ENCODE data around the gene SLC11A2. TPM values are rescaled to one million over a fixed set of nuclear protein-coding genes. Genes with fewer than 3 reads are reported as not detected.

SLC11A2 gene
- total and polyA plus RNA-seq, 2 of the 13 experiments (the other 11 are each of a cell fraction or from before 2014, with no cell fraction given): 71.7 to 77.0 TPM

DNA sequence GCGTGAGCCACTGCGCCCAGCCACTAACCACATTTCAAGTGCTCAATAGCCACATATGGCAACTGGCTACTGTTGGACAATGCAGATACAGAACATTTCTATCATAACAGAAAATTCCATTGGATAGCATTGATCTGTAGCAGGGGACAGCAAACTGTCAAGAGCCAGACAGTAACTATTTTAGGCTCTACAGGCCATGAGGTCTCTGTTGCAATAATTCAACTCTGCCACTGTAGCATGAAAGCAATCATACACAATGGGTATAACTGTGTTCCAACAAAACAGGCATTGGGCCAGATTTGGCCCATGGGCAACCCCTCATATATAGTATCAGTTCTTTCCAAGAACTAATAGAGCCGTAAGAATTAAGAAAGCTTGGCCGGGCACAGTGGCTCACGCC lies 49.2 kb upstream of the SLC11A2 start:
- H3K36me3 ChIP-seq (replicated peaks in 1 of 2; ENCODE audit: control insufficient read depth in 1 of 2, insufficient read depth in 2 of 2, low read length in 2 of 2): peaks cover 5 to 13% of the 10 kb centered on the region in 2 experiments; a peak in 4 of 5 replicates
- no peak for FAIRE-seq
- H3K27me3 ChIP-seq (ENCODE audit: control insufficient read depth in 1 of 2, insufficient read depth in 2 of 2, low read length in 2 of 2): no peaks in the 10 kb centered on the region
- H3K4me3 ChIP-seq (replicated peaks in 1 of 3; ENCODE audit: insufficient read depth in 1 of 3, low read depth in 2 of 3, low read length in 3 of 3): no peak overlapping the region
- intact Hi-C loops (cut with micrococcal nuclease; ENCODE audit: unreplicated experiment) (no loop called here), in situ Hi-C loops (cut with HindIII; ENCODE audit: extremely low pct_ligation_motif_present, low pct_unique_long_range_greater_than_20kb) (no loop called here)
- H3K9me3 ChIP-seq (ENCODE audit: low read length): no peaks in the 10 kb centered on the region
- TF ChIP-seq PHF5A (CRISPR knock-in tag; IDR thresholded peaks at IDR 0.05; ENCODE audit: low read depth, unreplicated experiment) (no peak), ZNF7 (CRISPR knock-in tag; IDR thresholded peaks at IDR 0.05) (no peak), ZNF550 (CRISPR knock-in tag; IDR thresholded peaks at IDR 0.05; ENCODE audit: borderline replicate concordance) (no peak), ZNF160 (CRISPR knock-in tag; IDR thresholded peaks at IDR 0.05) (no peak), TRIM24 (CRISPR knock-in tag; IDR thresholded peaks at IDR 0.05) (no peak), PCBP1 (IDR thresholded peaks at IDR 0.05; ENCODE audit: borderline replicate concordance, low read depth, low read length) (no peak)
- TF ChIP-seq, protein P1, sequence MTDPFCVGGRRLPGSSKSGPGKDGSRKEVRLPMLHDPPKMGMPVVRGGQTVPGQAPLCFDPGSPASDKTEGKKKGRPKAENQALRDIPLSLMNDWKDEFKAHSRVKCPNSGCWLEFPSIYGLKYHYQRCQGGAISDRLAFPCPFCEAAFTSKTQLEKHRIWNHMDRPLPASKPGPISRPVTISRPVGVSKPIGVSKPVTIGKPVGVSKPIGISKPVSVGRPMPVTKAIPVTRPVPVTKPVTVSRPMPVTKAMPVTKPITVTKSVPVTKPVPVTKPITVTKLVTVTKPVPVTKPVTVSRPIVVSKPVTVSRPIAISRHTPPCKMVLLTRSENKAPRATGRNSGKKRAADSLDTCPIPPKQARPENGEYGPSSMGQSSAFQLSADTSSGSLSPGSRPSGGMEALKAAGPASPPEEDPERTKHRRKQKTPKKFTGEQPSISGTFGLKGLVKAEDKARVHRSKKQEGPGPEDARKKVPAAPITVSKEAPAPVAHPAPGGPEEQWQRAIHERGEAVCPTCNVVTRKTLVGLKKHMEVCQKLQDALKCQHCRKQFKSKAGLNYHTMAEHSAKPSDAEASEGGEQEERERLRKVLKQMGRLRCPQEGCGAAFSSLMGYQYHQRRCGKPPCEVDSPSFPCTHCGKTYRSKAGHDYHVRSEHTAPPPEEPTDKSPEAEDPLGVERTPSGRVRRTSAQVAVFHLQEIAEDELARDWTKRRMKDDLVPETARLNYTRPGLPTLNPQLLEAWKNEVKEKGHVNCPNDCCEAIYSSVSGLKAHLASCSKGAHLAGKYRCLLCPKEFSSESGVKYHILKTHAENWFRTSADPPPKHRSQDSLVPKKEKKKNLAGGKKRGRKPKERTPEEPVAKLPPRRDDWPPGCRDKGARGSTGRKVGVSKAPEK (CRISPR knock-in tag; IDR thresholded peaks at IDR 0.05; ENCODE audit: borderline replicate concordance): no peak
- no peak overlapping the region for H3K9ac ChIP-seq (ENCODE audit: insufficient read depth, low read depth, low read length)
- no peak overlapping the region for H3K4me2 ChIP-seq (ENCODE audit: low read depth, low read length)
- no peak overlapping the region for H3K27ac ChIP-seq (ENCODE audit: extremely low read length, insufficient read depth, low read length)
- 100% methylated on average over 4 of the region's 5 CpGs for WGBS (ENCODE audit: low lambda C conversion rate)
- ChIA-PET POLR2A (interaction anchor here (1.2 kb wide), 1 partner anchor 8 kb away, joined by 5 read pairs; no protein-coding TSS in a partner anchor), CTCF (ENCODE audit: low intra/inter-chr PET ratio, low total read pairs) (no interaction called here)
- peaks cover 7% of the 10 kb centered on the region for H3K4me1 ChIP-seq (ENCODE audit: insufficient read depth, low read length)
- no TSS peak for BruUV-seq (replicated peaks)
- ATAC-seq: no peak
- no peak for DNase-seq (ENCODE audit: low spot score)
- H3K79me2 ChIP-seq (ENCODE audit: insufficient read depth, low read length): no peaks in the 10 kb centered on the region
- no peak overlapping the region for H2AFZ ChIP-seq (ENCODE audit: low read length)
- H4K20me1 ChIP-seq (ENCODE audit: insufficient read depth, low read length): no peaks in the 10 kb centered on the region

All from HepG2 (cell line).